K562 (cell line): ENCODE measurements around the gene KIAA1958. TPM values are rescaled to one million over a fixed set of nuclear protein-coding genes. Genes with fewer than 3 reads are reported as not detected.

Experiments
- ATF2 ChIP-seq: sonication (generic); formaldehyde crosslinking; IDR thresholded peaks from 2 replicates; pipeline ENCODE4 v1.8.1; 2022; ENCODE audit warnings: missing genetic modification reagents
- CBX1 ChIP-seq: sonication (generic); IDR thresholded peaks from 2 replicates; pipeline ENCODE4 v1.6.1; 2016; ENCODE audit warnings: antibody characterized with exemption, low read depth, mild to moderate bottlenecking
- CHD7 ChIP-seq: fragments of 200-600 bp; sonication (generic); IDR thresholded peaks from one replicate; pipeline ENCODE4 v1.6.1; 2012; ENCODE audit warnings: mild to moderate bottlenecking, low read depth, low read length, inconsistent platforms
- COPS2 ChIP-seq: fragments of 450-650 bp; conservative IDR thresholded peaks from 2 replicates; pipeline ENCODE4 v1.6.1; 2016; ENCODE audit warnings: mild to moderate bottlenecking, moderate library complexity
- HDAC3 ChIP-seq: fragments of 450-650 bp; IDR thresholded peaks from 2 replicates; pipeline ENCODE4 v1.6.1; 2018; ENCODE audit warnings: borderline replicate concordance, mild to moderate bottlenecking, moderate library complexity; ENCODE audit not compliant: partially characterized antibody
- IRF9 ChIP-seq: fragments of 450-650 bp; IDR thresholded peaks from 2 replicates; pipeline ENCODE4 v1.6.1; 2016; ENCODE audit warnings: missing biosample characterization, missing genetic modification characterization
- MCM3 ChIP-seq: fragments of 450-650 bp; IDR thresholded peaks from 2 replicates; pipeline ENCODE4 v1.6.1; 2016
- MYBL2 ChIP-seq, 2 experiments: fragments of 450-650 bp in 1 of 2; sonication (generic) in 1 of 2; formaldehyde crosslinking in 1 of 2; IDR thresholded peaks; 2 replicates each; pipeline versions ENCODE4 v1.6.1 to v1.8.1; 2017 to 2022; ENCODE audit warnings: borderline replicate concordance in 1 of 2, inconsistent platforms in 1 of 2, low read depth in 1 of 2, mild to moderate bottlenecking in 1 of 2, missing genetic modification reagents in 1 of 2, moderate library complexity in 1 of 2
- TFAM ChIP-seq: fragments of 250-450 bp; sonication (Bioruptor Pico); conservative IDR thresholded peaks from 2 replicates; pipeline ENCODE4 v1.5.0; 2021; ENCODE audit warnings: mild to moderate bottlenecking, moderate library complexity
- U2AF2 ChIP-seq: fragments of 200-400 bp; formaldehyde crosslinking; optimal IDR thresholded peaks from 2 replicates; pipeline ENCODE3; 2017; ENCODE audit warnings: low read depth, mild to moderate bottlenecking, low read length
- ZNF197 ChIP-seq: fragments of 200-800 bp; sonication (Bioruptor generic); IDR thresholded peaks from 2 replicates; pipeline ENCODE4 v1.6.1; 2016; ENCODE audit warnings: low read depth, missing genetic modification characterization, missing compliant biosample characterization
- ZNF766 ChIP-seq: fragments of 200-800 bp; sonication (Bioruptor generic); conservative IDR thresholded peaks from 2 replicates; pipeline ENCODE4 v1.6.1; 2016; ENCODE audit warnings: missing genetic modification characterization, missing compliant biosample characterization
- polyA plus RNA-seq, 8 experiments: library from polyadenylated mRNA; depleted of rRNA in 4 of 8; stranded (reverse) in 5 of 8; unstranded in 3 of 8; fragments of >200 nt; fragmentation: Nextera tagmentation in 2 of 8; fragmentation: Illumina TruSeq in 1 of 8; extraction: Ambion mirVana in 2 of 8; extraction: Trizol in 1 of 8; gene quantifications; 2 replicates each; pipeline versions ENCODE4 v1.2.1 to v1.2.3, GENCODE V29; 2011 to 2014; ENCODE audit warnings: inconsistent platforms in 1 of 8, missing spikeins in 1 of 8
- total RNA-seq, 7 experiments: library from RNA; depleted of rRNA in 6 of 7; stranded (reverse); fragments of >200 nt in 6 of 7; fragmentation: Illumina TruSeq in 2 of 7; extraction: Trizol in 2 of 7; gene quantifications; 2 replicates each; pipeline versions ENCODE4 v1.2.1 to v1.2.3, GENCODE V29; 2011 to 2021; ENCODE audit warnings: low replicate concordance in 1 of 7

KIAA1958 gene
- total and polyA plus RNA-seq, 9 of the 15 experiments (the other 6 are each of a cell fraction or from before 2014, with no cell fraction given): 1.1 to 16.0 (median 10.1) TPM

GRCh38 chr9:112717661-112718331, 231.2 kb downstream of the KIAA1958 start, which contains the start of gene INIP (continued):
- TF ChIP-seq ZNF766 (CRISPR knock-in tag): no peak; the same call in 1 of the 2 replicates
- no peak for TF ChIP-seq HDAC3
- TF ChIP-seq MYBL2 (IDR thresholded peaks at IDR 0.05; ENCODE audit: low read depth): peak; percentile 61; the same call in 1 of the 2 replicates
- TF ChIP-seq MYBL2 (CRISPR knock-in tag; IDR thresholded peaks at IDR 0.05; ENCODE audit: borderline replicate concordance): no peak
- no peak for TF ChIP-seq IRF9 (tag)
- no peak for TF ChIP-seq MCM3
- TF ChIP-seq CHD7: no peak
- no peak for TF ChIP-seq U2AF2
- no peak for TF ChIP-seq ZNF197 (CRISPR knock-in tag)
- TF ChIP-seq CBX1: no peak
- no peak for TF ChIP-seq COPS2
- TF ChIP-seq ATF2 (CRISPR knock-in tag): no peak
- TF ChIP-seq TFAM (CRISPR knock-in tag): no peak
